HuH-7 (cell line): ENCODE measurements around the gene PDE1C.
"Not testable (repeated sequence)": the region's sequence is repeated elsewhere in the genome, so short reads cannot be mapped to it uniquely, and the experiment has no call there.

Experiments used
- DNase-seq: peaks from one replicate; pipeline ENCODE4 v3.0.0; 2011; ENCODE audit warnings: low spot score

Gene PDE1C

GRCh38 chr7:31850066-31850465 is 220.1 kb downstream of the PDE1C start:
- DNase-seq, result no peak

- no peak for DNase-seq
Measured at GRCh38 chr7:31835471-31835870, 234.7 kb downstream of the PDE1C start.

GRCh38 chr7:31833625-31834024 is 236.6 kb downstream of the PDE1C start:
- DNase-seq, result not testable (repeated sequence)

GRCh38 chr7:31828520-31828919 is 241.7 kb downstream of the PDE1C start:
- DNase-seq, result no peak

- DNase-seq, result no peak
Measured at GRCh38 chr7:31825576-31825975, 244.6 kb downstream of the PDE1C start.

GRCh38 chr7:31819031-31819430 is 251.2 kb downstream of the PDE1C start:
- no peak for DNase-seq

GRCh38 chr7:31816810-31817209 is 253.4 kb downstream of the PDE1C start:
- no peak for DNase-seq

GRCh38 chr7:31815796-31816195 is 254.4 kb downstream of the PDE1C start:
- no peak for DNase-seq

GRCh38 chr7:31814187-31814586 is 256.0 kb downstream of the PDE1C start:
- DNase-seq, result no peak

- no peak for DNase-seq
Measured at GRCh38 chr7:31811650-31812461, 258.4 kb downstream of the PDE1C start.

- no peak for DNase-seq
Measured at GRCh38 chr7:31805209-31805818, 264.9 kb downstream of the PDE1C start.

- no peak for DNase-seq
Measured at GRCh38 chr7:31796375-31796774, 273.8 kb downstream of the PDE1C start.

GRCh38 chr7:31794851-31795344 is 275.3 kb downstream of the PDE1C start:
- DNase-seq, result no peak

GRCh38 chr7:31791881-31792280 is 278.3 kb downstream of the PDE1C start:
- no peak for DNase-seq

- no peak for DNase-seq
Measured at GRCh38 chr7:31788883-31789680, 281.1 kb downstream of the PDE1C start.

- DNase-seq, result no peak
Measured at GRCh38 chr7:31788445-31788844, 281.8 kb downstream of the PDE1C start.

GRCh38 chr7:31786326-31786725 is 283.9 kb downstream of the PDE1C start:
- no peak for DNase-seq

- no peak for DNase-seq
Measured at GRCh38 chr7:31785101-31785500, 285.1 kb downstream of the PDE1C start.

- DNase-seq, result no peak
Measured at GRCh38 chr7:31783221-31783620, 287.0 kb downstream of the PDE1C start.

- peak; percentile 56 for DNase-seq
Measured at GRCh38 chr7:31782411-31782991, 287.7 kb downstream of the PDE1C start.

GRCh38 chr7:31778296-31778695 is 291.9 kb downstream of the PDE1C start:
- no peak for DNase-seq

- DNase-seq, result no peak
Measured at GRCh38 chr7:31776616-31777015, 293.6 kb downstream of the PDE1C start.
